AML-193 (cell line): ENCODE data around the gene PDCD1.
"Not testable (repeated sequence)": the region's sequence is repeated elsewhere in the genome, so short reads cannot be mapped to it uniquely, and the experiment has no call there.

Experiments used
- DNase-seq, 2 experiments: peaks; one replicate each; lab custom pipeline; 2025; lab: John Stamatoyannopoulos, UW

Gene PDCD1

DNA sequence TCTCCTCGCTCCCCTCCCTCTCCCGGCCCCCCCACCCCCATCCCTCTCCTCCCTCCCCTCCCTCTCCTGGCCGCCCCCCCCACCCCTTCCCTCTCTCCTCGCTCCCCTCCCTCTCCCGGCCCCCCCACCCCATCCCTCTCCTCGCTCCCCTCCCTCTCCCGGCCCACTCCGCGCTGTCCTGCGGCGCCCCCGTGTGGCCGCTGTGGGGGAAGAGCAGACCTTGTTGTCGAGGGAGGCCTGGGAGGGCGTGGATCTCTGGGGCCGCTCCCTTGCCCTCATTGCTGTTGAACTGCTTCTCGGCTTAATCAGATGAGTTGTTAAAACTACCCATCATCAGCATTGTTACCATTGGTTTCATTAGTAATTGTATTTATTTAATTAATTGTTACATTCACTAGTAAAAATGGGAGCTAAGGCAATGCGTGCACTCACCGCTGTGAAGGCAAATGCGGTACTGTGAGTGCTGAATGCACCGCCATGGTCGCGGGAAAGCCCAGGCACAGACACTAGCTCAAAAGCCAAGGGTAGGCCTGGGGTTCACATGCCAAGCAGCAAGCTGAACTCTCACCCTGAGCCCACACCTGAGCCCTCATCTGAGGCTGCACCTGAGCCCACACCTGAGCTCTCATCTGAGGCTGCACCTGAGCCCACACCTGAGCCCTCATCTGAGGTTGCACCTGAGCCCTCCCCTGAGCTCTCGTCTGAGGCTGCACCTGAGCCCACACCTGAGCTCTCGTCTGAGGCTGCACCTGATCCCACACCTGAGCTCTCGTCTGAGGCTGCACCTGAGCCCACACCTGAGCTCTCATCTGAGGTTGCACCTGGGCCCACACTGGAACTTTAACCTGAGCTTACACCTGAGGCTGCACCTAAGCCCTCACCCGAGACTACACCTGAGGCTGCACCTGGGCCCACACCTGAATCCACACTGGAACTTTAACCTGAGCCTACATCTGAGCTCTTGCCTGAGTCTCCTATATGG is 19.6 kb upstream of the PDCD1 start:
- DNase-seq, result peak; percentile 36 to 44

DNA sequence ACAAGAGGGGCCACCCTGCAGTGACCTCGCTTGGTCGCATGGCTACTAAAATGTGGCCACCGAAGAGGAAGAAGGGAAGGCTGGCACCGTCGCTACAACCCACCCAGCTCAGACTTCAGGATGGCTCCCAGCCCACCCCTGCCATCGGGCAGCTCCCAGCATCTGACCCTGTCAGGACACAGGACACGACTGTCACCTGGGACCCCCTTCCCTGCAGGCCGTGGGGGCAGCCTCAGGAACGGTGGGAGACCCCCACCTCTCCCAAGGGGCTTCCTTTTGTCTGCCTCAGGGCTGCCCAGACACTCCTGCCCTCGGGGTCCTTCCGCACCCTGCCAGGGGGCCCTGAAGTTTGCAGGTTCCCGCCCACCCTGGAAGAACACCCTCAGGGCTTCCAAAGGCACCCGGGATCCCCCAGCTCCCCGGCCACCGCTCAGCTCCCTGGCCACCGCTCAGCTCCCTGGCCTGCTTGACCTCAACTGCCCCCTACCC is 18.5 kb upstream of the PDCD1 start:
- DNase-seq, result no peak

DNA sequence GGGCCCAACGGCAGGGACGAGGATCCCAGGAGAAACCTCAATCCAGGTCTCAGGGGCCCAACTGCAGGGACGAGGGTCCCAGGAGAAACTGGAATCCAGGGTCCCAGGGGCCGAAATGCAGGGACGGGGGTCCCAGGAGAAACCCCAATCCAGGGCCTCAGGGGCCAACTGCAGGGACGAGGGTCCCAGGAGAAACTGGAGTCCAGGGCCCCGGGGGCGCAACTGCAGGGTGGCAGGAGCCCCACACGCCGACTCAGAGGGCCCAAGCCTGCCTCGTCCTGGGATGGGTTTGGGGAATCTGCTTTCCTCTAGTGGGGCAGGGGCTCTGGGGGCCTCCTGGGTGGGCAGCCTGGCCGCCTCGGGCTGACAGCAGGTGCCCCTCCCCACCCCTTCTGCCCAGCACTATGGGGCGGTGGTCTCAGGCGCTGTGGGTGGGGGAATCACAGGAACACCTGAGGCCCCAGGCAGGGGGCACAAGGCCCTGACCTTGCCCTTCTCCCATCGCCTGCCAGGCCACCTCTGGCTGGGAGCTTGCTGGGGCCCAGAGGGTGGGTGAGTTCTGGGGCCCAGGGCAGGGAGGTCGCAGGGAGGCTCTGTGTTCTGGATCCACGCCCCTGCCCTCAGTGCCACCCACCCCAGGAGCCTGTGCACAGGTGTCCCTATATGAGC is 18.0 kb upstream of the PDCD1 start:
- no peak for DNase-seq

DNA sequence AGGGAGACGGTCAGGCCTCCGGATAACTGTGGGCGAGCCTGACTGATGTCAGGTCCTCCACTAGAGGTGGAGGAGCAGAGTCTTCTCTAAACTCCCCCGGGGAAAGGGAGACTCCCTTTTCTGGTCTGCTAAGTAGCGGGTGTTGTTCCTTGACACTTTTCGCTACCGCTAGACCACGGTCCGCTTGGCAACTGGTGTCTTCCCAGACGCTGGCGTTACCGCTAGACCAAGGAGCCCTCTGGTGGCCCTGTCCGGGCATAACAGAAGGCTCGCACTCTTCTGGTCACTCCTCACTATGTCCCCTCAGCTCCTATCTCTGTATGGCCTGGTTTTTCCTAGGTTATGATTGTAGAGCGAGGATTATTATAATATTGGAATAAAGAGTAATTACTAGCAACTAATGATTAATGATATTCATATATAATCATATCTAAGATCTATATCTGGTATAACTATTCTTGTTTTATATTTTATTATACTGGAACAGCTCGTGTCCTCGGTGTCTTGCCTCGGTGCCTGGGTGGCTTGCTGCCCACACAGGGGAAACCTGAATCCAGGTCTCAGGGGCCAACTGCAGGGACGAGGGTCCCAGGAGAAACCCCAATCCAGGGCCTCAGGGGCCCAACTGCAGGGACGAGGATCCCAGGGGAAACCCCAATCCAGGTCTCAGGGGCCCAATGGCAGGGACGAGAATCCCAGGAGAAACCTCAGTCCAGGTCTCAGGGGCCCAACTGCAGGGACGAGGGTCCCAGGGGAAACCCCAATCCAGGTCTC is 17.2 kb upstream of the PDCD1 start:
- DNase-seq, result not testable (repeated sequence)

- DNase-seq, result no peak
Measured at GRCh38 chr2:241874277-241874925, 15.7 kb upstream of the PDCD1 start.

DNA sequence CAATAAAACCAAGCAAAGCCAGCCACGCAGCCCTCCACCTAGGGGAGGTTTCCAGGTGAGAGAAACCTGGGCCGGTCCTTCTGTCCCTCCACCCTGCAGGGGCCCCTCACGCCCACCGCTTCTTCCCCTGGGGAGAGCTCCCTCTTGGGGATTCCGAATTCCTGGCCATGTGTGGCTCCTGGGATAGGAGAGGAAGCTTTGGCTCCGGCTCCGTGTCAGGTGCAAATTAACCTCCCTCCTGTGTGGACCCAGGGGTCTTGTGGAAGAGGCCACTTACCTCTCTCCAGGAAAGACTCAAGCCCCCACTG is 15.1 kb upstream of the PDCD1 start:
- DNase-seq, result no peak

GRCh38 chr2:241873081-241873802 is 14.5 kb upstream of the PDCD1 start:
- no peak for DNase-seq

GRCh38 chr2:241872313-241872642 is 13.6 kb upstream of the PDCD1 start:
- DNase-seq, result no peak

DNA sequence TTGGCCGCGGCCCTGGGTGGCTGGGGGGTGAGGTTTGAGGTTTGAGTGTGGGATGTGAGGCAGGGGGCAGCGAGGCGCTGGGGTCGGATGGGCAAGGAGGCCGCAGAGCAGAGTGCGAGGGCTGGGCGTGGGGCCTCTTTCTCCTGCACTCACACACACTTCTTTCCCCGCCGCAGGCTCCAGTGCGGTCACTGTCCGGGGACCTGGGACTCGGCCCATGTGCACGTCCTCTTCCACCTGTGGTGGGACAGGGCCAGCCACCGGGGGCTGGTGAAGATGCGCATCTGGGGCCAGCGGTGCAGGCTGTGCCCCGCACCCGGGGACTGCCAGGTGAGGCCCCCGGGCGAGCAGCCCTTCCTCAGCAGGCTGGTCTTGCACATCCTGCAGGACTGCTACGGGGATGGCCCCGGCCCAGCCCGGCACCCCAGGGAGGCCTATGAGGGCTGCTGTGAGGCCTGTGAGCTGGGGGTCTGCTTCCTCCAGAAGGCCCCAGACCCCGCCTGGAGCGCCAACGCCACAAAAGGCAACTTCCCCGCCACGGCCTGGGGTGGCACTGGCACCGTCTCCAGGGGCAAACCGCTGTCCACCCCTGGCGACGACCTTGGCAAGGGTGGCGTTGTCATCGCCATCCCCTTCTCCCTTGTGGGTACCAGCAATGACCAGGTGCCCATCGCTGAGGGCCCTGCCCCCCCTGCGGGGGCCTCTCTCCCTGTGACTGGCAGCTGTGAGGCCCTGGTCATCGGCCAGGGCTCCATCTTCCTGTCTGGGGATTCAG is 13.0 kb upstream of the PDCD1 start:
- DNase-seq, result no peak

DNA sequence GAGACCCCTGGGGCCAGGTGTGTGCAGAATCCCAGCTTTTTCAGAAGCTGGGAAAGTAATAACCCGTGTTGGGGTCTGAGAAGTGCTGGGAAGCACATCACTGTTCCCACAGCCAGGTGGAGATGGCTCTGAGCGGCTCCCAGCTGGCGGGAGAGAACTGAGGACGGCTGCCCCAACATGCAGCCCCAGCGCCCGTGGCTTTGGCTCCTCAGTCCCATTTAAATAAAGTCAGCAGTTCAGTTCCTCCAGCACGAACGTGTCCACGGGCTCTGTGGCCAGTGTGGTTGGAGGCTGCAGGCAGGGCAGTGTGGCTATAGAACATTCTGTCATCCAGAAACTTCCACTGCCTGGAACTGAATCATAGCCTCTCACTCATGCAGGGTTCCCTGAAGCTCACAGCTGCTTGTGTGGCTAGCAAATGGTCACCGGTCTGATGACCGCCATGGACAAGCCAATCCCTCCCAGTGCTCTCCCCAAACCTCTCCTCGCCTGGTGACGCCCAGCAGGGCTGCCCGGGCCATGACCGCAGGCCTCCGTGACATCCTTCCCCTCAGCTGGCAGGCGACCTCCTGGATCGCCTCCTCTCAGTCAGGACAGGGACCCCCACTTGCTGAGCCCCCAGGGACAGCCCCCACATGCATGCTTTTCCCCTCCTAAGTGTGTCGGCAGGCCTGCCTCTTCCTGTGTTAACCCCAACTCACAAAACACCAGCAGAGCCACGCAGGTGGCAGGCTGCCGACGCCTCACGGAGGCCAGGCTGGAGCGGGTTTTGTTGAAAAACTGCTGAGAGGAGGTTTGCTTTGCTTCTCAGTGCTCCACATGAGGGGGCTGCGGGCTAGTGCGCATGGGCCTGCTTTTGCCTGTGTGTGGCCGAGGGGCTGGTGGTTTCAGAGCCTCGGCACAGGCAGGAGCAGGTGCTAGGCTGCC is 12.2 kb upstream of the PDCD1 start:
- no peak for DNase-seq

GRCh38 chr2:241870081-241870541 is 11.4 kb upstream of the PDCD1 start:
- no peak for DNase-seq

DNA sequence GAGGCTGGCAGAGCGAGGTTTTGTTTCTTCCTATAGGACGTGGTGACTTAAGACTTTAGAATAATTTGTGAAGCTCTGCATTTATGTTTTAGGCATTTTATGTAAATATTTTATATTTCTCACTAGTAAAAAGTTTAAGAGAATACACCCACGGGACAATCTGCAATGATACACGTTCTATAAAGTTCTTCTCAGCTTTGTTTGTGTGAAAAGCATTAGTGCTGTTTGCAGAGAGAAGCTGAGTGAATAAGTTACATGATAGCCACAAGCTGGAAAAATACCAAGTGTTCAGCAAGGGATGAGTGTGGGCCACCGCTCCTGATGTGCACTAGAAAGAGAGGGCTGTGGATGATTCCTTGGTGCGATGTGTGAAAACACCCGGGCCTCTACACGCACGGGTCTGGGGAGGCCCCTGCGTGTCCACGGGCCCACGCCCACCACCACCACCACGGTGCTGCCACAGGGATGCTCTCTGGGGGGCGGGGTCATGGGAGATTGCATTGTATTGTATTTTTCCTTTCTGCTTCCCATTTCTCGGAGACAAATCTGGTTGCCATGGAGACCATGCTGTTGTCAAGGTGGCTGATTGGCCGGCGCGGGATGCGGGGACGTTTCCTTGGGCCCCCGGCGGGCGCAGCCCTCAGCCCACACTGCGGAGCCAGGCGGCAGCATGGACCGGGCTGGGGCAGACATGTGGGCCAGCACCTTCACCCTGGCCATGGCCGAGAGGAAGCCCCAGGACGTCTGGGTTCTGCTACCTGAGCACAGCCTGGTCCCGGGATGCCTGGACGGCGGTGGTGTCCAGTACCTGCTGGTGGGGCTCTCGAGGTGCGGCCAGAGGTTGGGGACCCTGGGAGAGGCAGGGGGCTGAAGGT is 10.6 kb upstream of the PDCD1 start, which contains the start of gene RTP5:
TSS of gene RTP5 (plus strand) at position 643 of the 875 bp plus-strand sequence. CDS start at position 671, 28 bp downstream.
- no peak for DNase-seq

DNA sequence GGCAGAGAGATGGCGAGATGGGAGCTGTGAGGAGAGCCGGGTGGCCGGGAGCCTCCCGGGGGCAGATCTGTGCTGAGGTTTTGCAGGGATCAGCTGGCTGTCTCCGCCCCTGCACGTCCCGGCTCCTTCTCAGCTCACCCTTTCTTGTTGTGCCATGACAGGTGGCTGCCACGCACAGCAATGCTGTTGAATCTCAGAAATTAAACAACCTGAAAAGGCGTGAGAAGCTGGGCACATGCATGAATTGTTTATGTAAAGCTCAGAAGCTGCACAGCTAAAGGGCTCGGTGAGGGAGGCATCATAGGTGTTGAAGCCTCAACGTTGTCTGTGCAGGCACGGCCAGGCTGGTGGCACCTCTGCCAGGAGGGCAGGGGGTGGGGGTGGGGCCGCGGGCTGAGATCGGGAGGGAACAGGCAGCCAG is 10.0 kb upstream of the PDCD1 start:
- no peak for DNase-seq

GRCh38 chr2:241867776-241868420 is 9.2 kb upstream of the PDCD1 start:
- DNase-seq, result no peak

DNA sequence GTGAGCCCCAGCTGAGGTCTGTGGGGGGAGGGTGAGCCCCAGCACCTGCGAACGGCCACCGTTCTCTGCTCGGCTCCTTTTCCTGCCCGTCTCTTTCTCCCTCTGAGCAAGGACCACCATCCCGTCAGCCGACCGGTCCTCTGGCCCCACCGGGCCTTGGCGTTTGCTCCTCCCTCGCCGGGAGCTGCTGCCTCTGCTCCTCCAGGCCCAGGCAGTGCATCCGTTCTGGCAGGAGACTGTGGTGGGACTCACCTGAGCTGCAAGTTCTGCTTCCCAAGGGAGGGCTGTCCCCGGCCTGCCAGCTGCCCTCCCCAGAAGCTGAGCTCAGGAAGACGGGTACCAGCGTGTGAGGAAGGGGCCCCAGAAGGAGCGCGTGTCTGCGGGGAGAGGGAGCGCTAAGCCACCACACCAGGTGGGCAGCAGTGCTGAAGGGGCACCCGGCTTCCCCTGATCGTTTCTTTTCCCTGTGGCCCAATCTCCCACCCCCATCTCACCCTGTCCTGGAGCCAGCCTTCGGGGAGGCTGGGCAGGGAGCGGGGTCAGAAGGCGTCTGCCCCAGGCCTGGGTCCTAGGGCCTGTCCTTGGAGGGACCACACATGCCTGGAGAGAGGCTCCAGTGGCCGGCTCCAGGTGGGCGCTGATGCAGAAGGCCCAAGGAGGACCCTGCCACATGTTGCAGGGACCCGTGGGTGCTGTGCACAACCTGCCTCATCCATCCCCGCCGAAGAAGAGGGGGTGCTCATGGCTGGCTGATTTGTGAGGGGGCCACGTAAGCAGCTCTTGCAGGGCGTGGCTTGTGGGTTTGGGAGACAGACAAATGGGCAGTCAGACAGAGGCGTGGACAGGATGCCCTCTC is 8.3 kb upstream of the PDCD1 start:
- no peak for DNase-seq

GRCh38 chr2:241865957-241866789 is 7.5 kb upstream of the PDCD1 start:
- no peak for DNase-seq
